Measurements from ENCODE around the gene SH3RF2. TPM values are rescaled to one million over a fixed set of nuclear protein-coding genes. Genes with fewer than 3 reads are reported as not detected.

SH3RF2 gene
- total and polyA plus RNA-seq, 2 of the 13 experiments (the other 11 are each of a cell fraction or from before 2014, with no cell fraction given) = 2.6 to 3.7 TPM

- ATAC-seq = no peak
- no peak overlapping the region for H3K27ac ChIP-seq (ENCODE audit: extremely low read length, insufficient read depth, low read length)
Observed at GRCh38 chr5:145960848-145961600, 24.6 kb downstream of the SH3RF2 start.

More at GRCh38 chr5:145960848-145961600, 24.6 kb downstream of the SH3RF2 start:
- Histone ChIP-seq H3K79me2 (ENCODE audit: insufficient read depth, low read length) (no peaks in the 10 kb centered on the region), H3K4me3 (replicated peaks in 1 of 3; ENCODE audit: insufficient read depth in 1 of 3, low read depth in 2 of 3, low read length in 3 of 3) (no peak overlapping the region), H4K20me1 (ENCODE audit: insufficient read depth, low read length) (no peaks in the 10 kb centered on the region), H3K9ac (ENCODE audit: insufficient read depth, low read depth, low read length) (no peak overlapping the region), H3K9me3 (ENCODE audit: low read length) (no peaks in the 10 kb centered on the region), H2AFZ (ENCODE audit: low read length) (no peak overlapping the region), H3K4me2 (ENCODE audit: low read depth, low read length) (no peak overlapping the region), H3K27me3 (ENCODE audit: control insufficient read depth in 1 of 2, insufficient read depth in 2 of 2, low read length in 2 of 2) (no peaks in the 10 kb centered on the region), H3K4me1 (ENCODE audit: insufficient read depth, low read length) (peaks cover 25% of the 10 kb centered on the region), H3K36me3 (replicated peaks in 1 of 2; ENCODE audit: control insufficient read depth in 1 of 2, insufficient read depth in 2 of 2, low read length in 2 of 2) (no peaks in the 10 kb centered on the region)
- DNase-seq (ENCODE audit: low spot score) = no peak
- BruUV-seq (replicated peaks) = no TSS peak
- POLR2A ChIA-PET = interaction anchor here (1.2 kb wide), 1 partner anchor 15 kb away, joined by 3 read pairs; no protein-coding TSS in a partner anchor
- no peak for FAIRE-seq
- intact Hi-C loops (cut with micrococcal nuclease; ENCODE audit: unreplicated experiment) = no loop called here
- in situ Hi-C loops (cut with HindIII; ENCODE audit: extremely low pct_ligation_motif_present, low pct_unique_long_range_greater_than_20kb) = no loop called here
- WGBS (ENCODE audit: low lambda C conversion rate) = 91% methylated on average over 4 of the region's 4 CpGs
- CTCF ChIA-PET (ENCODE audit: low intra/inter-chr PET ratio, low total read pairs) = no interaction called here
- TF ChIP-seq SUZ12 (IDR thresholded peaks at IDR 0.05; ENCODE audit: low read depth, low read length) (no peak), ZBTB7A (CRISPR knock-in tag; IDR thresholded peaks at IDR 0.05) (no peak), NFIC (IDR thresholded peaks at IDR 0.05; ENCODE audit: low read length) (no peak), ZHX2 (IDR thresholded peaks at IDR 0.05; ENCODE audit: low read depth) (no peak), ZHX2 (CRISPR knock-in tag; IDR thresholded peaks at IDR 0.05; ENCODE audit: borderline replicate concordance) (no peak), PHF21A (CRISPR knock-in tag; IDR thresholded peaks at IDR 0.05) (no peak), PAWR (CRISPR knock-in tag; IDR thresholded peaks at IDR 0.05; ENCODE audit: borderline replicate concordance) (no peak), FLYWCH1 (CRISPR knock-in tag; IDR thresholded peaks at IDR 0.05) (no peak), ATF4 (CRISPR knock-in tag; IDR thresholded peaks at IDR 0.05) (no peak), MTF2 (CRISPR knock-in tag; IDR thresholded peaks at IDR 0.05; ENCODE audit: borderline replicate concordance) (no peak), ZNF143 (CRISPR knock-in tag; IDR thresholded peaks at IDR 0.05) (no peak), ZSCAN21 (CRISPR knock-in tag; IDR thresholded peaks at IDR 0.05; ENCODE audit: borderline replicate concordance) (no peak), ZFP36L2 (CRISPR knock-in tag; IDR thresholded peaks at IDR 0.05) (no peak), ZNF205 (CRISPR knock-in tag; IDR thresholded peaks at IDR 0.05) (no peak), RFXAP (CRISPR knock-in tag; IDR thresholded peaks at IDR 0.05; ENCODE audit: borderline replicate concordance) (no peak)
- TF ChIP-seq, protein P1, sequence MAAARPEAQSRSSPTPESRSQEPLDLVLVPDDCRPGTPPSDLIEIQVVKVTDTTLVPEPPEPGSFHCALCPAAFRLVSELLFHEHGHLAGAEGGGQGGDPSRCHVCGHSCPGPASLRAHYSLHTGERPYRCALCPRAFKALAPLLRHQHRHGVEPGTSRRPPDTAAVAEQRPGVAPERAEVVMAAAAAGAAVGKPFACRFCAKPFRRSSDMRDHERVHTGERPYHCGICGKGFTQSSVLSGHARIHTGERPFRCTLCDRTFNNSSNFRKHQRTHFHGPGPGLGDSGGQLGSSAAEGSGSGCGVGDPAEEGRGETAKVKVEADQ (CRISPR knock-in tag; IDR thresholded peaks at IDR 0.05; ENCODE audit: borderline replicate concordance) = no peak
